SH-SY5Y (cell line): ENCODE data around the gene ZNF33A.

Experiments used
- GATA2 ChIP-seq: IDR thresholded peaks from 2 replicates; pipeline ENCODE4 v1.6.1; 2011; ENCODE audit warnings: mild to moderate bottlenecking, low read depth, low read length
- GATA3 ChIP-seq: IDR thresholded peaks from 2 replicates; pipeline ENCODE4 v1.6.1; 2011; ENCODE audit warnings: low read depth, mild to moderate bottlenecking, low read length, moderate library complexity

ZNF33A gene

DNA sequence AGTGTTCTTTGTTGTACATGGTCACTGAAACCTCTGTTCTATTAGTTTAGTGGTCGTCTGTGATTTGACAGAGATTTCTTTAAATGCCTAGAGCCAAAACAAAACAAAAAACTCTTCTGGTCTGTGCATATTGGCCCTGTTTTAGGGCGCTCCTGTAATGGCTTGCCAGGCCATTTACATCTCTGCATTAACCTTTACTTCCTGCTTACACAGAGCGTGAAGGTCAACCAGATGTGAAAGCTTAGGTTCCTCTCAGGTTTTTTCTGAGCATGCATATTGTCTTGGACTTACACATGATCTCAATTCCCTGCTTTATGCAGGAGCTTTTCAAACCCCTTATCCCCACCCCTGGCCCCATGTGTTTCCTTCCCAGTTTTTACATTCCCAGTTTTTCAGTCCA, 93.3 kb downstream of the ZNF33A start:
- TF ChIP-seq GATA3: no peak
- no peak for TF ChIP-seq GATA2

DNA sequence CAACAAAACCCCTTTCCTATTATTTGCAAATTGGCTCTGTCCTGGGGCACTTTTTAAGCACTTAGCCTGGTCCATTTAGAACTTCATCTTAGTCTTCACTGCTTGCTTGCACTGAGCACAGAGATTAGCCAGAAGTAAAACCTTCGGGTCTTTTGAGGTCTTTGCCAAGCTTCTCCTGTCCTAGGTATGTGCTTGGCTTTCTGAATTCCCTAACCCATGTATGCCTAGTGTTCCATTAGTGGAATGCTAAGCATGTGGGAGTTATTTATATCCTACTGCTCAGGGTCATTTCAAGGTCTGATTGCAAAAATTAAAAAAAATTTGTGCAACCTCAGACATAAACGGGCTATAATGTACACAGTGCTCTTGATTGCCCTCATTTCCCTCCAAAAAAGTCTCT, 101.7 kb downstream of the ZNF33A start:
- TF ChIP-seq GATA3 (no peak), GATA2 (no peak)
